Gastrocnemius medialis (tissue), 4 donors: ENCODE data around the gene GPS2.

Experiments used
- CTCF ChIP-seq, 5 experiments: fragments of 450-650 bp in 3 of 5; fragments of 200-600 bp in 2 of 5; sonication (generic) in 2 of 5; IDR thresholded peaks in 4 of 5; conservative IDR thresholded peaks in 1 of 5; 1 replicate in 4 of 5; 2 replicates in 1 of 5; pipeline ENCODE4 v1.5.1; 2016 to 2019; ENCODE audit warnings: antibody characterized with exemption in 5 of 5, mild to moderate bottlenecking in 3 of 5, moderate library complexity in 3 of 5
- POLR2A ChIP-seq, 2 donors: fragments of 450-650 bp; IDR thresholded peaks; one replicate each; pipeline ENCODE4 v1.6.1; 2017; ENCODE audit warnings: antibody characterized with exemption in 2 of 2, mild to moderate bottlenecking in 2 of 2, moderate library complexity in 2 of 2

GRCh38 chr17:7311110-7311705 is 4.0 kb downstream of the GPS2 start:
- TF ChIP-seq CTCF (IDR thresholded peaks at IDR 0.05 in 4 of 5, conservative IDR thresholded peaks at IDR 0.05 in 1 of 5) (no peak), POLR2A (IDR thresholded peaks at IDR 0.05) (no peak)
